Pons (tissue), 1 donor: ENCODE measurements around the gene WDR73.
"Not testable (repeated sequence)": the region's sequence is repeated elsewhere in the genome, so short reads cannot be mapped to it uniquely, and the experiment has no call there.

Source experiments
- DNase-seq: peaks from one replicate; pipeline ENCODE4 v3.0.0-alpha.2; 2016; ENCODE audit warnings: low spot score

WDR73 gene

DNA sequence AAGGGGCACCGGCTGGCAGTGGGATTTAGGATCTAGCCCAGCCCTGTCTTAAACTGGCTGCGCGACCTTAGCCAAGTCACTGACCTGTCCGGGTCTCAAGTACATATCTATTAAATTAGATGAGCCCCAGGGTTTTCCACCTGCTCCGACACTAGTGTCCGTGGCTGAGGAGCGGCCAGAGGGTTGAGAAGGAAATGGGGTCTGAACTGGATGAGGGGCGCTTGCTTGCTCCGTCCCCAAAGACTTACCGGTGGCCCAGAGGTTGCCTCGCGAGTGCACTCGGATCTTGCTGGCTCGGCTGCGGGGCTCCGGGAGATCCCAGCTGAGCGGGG lies 3.6 kb upstream of the WDR73 start:
- DNase-seq: no peak

DNA sequence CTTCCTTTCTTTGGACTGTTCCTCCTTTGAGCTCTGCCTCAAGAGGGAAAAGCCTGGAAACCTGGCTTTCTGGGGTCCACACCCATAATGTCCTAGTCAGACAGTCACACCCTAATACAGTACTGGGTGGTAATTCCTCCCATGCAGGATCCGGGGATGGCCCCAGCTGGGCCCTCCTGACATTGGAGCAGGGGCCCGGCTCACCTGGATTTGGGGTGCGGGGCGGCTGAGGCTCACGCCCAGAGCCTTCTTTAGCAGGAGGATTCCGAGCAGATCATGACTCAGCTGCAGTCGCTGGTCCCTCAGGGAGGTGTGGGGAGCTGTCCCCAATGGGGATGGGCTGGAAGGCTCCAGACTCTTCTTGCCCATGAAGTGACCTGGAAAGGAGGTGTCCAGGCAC lies 2.9 kb upstream of the WDR73 start:
- DNase-seq: no peak

DNA sequence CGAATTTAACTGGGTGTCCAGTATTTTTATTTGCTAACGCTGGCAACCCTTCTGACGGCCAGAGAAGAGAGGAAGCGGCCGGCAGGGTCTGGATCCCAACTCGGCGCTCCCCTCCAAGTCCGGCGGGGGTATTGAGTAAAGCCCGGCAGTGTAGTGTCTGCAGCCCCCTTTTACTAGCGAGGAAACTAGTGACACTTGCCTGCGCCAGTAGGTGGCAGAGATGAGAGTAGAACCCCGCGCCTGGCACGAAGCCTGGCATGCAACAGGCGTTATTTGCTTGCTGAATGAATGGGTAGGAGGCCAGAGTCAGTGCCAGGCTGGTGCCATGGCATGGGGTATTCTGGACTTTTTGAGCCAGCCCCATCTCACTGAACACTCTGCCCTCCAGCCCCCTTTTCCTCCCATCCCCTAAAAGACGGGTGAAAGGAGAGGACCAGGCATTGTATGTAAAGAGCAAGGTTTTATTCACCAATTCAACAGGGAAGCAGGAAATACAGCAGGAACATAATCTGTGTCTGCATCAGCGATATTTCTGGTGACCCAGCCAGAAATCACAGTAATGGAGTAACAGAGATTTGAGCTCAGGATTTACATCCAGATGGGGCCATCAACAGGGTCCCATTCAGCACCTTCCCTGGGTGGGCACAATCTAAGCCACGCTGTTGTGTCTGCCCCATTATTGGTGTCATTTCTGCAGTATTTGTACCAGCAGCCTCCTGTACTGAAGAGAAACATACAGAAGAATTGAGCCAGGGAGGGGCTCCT lies 788 bp upstream of the WDR73 start:
- peak; percentile 95 for DNase-seq

DNA sequence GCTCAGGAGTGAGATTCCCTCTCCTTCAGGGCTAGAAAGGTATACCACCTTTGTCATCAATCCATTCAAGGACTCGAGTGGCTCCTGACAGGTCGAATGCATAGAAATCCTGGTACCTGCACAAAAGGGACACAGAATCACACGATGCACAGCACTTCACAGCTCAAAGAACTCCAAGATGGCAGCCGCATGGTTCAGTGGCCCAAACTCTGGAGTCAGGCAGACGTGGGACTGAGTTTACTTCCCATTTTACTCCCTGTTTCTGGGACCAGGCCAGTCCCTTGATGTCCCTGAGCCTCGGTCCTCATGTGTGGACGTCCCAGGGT lies 536 bp downstream of the WDR73 start:
- DNase-seq: peak; percentile 28

DNA sequence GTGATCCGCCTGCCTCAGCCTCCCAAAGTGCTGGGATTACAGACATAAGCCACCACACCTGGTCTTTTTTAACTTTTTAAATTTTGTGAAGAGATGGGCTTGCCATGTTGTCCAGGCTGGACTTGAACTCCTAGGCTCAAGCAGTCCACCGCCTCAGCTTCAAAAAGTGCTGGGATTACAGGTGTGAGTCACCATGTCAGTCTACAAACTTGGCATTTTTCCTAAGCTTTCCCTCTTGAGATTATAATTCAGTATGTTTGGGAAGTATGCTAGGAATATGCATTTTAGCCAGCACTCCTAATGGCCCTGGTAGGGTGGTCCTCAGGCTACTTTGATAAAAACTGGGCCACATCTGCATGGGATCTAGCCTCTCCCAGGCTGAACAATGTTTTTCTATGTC lies 4.4 kb downstream of the WDR73 start:
- DNase-seq: no peak

DNA sequence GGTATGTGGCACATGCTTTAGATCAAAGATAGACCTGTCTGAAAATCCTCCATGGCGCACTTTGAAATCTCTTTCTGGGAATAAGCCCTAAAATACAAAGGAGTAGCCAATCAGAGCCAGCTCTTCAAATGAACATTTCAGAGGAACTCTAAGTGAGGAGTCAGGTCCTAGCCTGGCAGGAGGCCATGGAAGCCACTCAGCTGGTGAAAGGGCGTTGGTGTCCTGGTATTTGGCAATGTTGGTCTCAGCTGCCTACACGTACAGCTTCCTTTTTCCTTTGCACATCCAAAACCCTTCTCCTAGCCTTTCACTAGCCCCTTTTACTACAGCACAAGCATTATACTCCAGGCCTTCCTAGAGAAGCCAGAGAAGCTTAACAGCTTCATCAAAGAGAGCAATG lies 5.5 kb downstream of the WDR73 start:
- DNase-seq: no peak

DNA sequence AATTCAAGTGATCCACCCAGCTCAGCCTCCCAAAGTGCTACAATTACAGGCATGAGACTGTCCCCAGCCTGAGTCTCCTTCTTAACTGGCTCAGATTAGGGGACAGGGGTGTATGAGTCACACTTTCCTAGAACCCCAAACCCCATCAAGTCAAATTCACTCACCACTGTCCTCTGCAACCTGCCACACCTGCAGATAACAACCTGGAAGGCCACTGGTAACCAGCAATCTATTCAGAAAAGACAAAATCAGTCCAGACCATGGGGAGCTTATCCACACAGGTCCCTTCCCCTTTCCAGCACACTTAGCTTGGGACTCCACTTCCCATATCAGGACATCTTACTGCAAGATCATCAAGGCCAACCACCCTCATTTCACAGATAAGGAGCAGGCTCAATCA lies 6.4 kb downstream of the WDR73 start:
- no peak for DNase-seq

DNA sequence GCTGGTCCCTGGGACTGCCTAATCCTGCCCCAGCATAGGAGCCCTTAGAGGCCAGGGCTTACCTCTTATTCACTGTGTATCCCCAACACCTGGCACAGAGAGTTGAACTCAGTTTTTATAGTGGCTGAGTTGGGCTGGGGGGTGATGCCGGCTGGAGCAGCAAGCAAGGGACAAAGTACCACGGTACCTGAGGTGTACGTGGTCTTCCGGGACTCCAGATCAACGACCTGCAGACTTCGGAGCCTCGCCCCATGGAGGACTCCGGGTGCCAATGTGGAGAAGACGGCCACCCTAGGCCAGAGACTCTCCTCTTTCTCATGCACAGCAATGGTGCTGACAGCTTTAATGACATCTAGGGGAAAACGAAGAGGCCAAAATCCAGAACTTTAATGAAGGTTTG lies 8.1 kb downstream of the WDR73 start:
- DNase-seq: no peak

DNA sequence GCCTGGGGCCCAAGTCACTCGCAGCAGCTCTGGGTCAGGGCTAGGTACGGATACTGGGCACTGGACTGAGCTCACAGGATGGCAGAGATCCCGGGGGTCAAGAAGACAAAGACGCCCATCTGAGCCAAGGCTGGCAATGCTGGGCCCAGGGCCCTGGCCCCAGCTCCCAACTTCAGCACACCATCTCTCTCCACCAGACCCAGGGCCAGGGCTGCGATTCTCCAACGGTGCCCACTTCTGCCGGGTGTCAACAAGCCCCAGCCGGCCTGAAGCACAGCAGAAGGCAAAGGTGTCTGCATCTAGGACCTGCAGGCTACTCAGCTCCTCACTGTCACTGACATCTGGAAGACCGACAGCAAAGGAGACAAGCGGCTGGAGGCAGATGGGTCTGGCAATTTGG lies 8.6 kb downstream of the WDR73 start:
- DNase-seq: no peak

DNA sequence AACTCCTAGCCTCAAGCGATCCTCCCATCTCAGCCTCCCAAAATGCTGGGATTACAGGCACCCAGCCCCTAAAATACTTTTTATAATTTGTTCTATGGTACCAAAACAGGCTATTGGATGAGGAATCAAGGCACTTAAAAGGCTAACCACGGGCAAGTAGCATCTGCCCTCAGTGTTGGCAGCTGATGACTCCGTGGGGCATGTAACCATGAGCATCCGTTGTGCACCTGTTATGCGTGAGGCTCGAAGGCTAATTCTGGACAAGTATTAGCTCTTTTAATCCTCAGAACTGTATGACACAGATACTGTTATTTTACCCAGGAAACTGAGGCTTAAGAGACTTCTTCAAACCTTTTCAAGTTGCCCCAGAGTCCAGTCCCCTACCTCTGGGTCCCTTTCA lies 10.2 kb downstream of the WDR73 start:
- DNase-seq: no peak

DNA sequence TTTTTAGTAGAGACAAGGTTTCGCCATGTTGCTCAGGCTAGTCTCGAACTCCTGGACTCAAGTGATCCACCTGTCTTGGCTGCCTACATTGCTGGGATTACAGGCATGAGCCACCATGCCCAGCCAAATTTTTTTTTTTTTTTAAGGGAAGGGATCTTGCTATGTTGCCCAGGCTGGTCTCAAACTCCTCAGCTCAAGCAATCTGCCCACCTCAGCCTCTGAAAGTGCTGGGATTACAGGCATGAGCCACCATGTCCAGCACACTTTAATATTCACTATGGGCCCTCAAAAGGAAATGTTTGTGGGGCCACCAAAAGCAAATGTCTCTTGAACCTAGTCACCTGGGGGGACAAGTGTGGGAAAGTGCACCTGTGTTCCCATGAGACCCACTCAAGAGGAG lies 11.4 kb downstream of the WDR73 start:
- not testable (repeated sequence) for DNase-seq

DNA sequence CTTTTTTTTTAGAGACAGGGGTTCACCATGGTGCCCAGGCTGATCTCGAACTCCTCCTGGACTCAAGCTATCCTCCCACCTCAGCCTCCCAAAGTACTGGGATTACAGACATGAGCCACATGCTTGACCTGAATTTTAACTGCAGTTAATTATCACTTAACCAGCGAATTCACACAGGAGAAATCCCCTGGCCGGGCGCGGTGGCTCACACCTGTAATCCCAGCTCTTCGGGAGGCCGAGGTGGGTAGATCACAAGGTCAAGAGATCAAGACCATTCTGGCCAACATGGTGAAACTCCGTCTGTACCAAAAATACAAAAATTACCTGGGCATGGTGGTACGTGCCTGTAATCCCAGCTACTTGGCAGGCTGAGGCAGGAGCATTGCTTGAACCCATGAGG lies 12.2 kb downstream of the WDR73 start:
- not testable (repeated sequence) for DNase-seq

DNA sequence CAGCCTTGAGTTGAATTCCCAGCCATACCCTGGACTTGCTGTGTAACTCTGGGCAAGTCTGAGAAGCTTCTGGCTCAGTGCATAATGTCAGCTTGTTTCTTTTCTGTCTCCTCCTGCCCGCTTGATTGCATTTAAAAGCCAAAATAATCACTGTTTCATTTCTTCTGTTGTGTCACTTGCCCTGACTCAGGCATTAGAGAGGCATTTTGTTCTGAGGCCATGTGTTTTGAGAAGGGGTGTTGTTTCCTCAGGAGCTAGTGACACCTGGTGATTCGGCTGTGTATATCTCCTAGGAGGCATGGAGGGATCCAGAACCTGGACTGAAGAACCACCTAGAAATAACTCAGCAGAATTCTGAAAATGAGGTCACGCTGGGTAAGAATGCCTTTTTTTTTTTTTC lies 16.0 kb downstream of the WDR73 start:
- DNase-seq: peak; percentile 44

DNA sequence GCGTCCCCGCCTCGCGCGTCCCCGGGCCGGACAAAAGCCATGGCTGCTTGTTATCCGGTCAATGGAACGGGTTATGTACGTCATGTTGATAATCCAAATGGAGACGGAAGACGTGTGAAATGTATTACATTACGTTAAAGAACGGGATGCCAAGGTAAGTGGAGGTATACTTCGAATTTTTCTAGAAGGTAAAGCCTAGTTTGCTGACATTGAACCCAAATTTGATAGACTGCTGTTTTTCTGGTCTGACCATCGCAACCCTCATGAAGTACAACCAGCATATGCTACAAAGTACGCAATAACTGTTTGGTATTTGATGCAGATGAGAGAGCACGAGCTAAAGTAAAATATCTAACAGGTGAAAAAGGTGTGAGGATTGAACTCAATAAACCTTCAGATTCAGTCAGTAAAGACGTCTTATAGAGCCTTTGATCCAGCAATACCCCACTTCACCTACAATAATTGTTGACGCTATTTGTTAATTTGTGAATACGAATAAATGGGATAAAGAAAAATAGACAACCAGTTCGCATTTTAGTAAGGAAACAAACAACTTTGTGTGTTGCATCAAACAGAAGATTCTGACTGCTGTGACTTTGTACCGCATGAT lies 19.8 kb downstream of the WDR73 start:
- peak; percentile 49 for DNase-seq

DNA sequence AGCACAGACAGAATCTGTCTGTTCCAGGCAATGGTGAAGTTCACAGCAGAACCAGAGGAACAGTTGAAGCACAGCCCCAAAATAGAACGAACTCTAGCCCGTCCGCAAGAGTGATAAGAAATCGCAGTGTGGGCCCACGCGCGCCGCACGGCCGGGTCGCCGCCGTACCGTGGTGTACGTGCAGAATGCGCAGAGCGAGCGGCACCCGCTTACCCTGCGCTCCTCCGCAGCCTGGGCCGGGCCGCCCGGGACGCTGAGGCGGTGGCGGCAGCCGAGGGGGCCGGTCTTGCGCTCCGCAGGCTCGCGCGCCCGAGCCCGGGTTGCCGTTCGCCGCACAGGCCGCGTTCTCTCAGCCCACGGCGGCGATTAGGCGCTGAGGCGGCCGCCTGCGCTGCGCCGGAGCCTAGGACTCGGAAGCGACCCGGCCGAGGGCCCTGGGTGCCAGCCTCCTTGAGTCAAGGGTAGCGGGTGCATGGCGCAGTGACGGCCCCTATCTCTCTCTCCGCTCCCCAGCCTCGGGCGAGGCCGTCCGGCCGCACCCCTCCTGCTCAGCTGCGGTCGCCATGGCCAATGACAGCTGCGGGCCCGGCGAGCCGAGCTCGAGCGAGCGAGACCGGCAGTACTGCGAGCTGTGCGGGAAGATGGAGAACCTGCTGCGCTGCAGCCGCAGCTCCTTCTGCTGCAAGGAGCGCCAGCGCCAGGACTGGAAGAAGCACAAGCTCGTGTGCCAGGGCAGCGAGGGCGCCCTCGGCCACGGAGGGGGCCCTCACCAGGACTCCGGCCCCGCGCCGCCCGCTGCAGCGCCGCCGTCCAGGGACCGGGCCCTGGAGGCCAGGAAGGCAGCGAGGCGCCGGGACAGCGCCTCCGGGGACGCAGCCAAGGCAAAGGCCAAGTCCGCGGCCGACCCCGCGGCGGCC lies 20.5 kb downstream of the WDR73 start:
- DNase-seq: peak; percentile 48

DNA sequence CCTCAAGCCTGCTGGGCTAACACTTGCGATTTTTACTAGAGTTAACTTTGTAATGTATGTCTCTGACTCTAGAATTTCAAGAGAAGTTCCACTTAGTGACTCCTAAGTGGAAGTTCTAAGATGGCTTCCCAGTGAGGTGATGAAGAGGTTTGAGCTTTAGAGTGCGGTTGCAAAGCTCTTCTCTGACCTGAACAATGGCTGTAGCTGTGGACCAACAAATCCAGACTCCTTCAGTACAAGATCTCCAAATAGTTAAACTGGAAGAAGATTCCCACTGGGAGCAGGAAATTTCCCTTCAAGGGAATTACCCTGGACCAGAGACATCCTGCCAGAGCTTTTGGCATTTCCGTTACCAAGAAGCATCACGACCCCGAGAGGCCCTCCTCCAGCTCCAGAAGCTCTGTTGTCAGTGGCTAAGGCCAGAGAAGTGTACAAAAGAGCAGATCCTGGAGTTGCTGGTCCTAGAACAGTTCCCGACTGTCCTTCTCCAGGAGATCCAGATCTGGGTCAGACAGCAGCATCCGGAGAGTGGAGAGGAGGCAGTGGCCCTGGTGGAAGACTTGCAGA lies 22.3 kb downstream of the WDR73 start:
- DNase-seq: no peak

DNA sequence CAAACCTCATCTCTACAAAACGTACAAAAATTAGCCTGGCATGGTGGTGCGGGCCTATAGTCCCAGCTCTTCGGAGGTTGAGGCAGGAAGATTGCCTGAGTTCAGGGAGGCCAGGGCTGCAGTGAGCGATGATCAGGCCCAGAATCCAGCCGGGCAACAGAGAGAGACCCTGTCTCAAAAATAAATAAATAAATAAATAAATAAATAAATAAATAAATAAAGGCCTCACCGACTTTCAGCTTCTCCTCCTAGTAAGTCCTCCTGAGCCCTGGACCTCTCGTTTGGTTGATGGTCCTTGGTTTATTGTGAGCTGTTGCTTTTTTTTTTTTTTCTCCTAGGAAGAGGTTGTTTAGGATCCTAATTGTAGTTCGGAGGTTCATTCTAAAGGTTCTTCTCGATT lies 25.1 kb downstream of the WDR73 start:
- DNase-seq: no peak

DNA sequence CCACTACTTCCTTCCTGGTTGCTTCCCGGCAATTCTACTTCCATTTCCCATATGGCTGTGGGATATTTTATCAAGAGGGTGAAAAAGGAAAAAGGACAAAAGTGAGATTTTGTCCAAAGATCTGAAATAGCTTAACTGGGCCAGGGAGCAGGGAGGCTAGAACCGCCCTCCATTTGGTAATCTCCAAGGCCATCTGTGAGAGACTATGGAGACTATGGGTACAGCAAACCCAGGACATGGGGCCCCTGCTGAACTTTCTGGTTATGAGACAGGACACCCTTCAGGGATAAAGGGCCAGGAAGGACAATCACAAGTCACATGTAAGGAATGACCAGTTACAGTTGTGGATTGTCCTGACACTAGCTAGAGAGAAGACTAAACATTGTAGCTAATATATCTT lies 29.0 kb downstream of the WDR73 start:
- DNase-seq: no peak

DNA sequence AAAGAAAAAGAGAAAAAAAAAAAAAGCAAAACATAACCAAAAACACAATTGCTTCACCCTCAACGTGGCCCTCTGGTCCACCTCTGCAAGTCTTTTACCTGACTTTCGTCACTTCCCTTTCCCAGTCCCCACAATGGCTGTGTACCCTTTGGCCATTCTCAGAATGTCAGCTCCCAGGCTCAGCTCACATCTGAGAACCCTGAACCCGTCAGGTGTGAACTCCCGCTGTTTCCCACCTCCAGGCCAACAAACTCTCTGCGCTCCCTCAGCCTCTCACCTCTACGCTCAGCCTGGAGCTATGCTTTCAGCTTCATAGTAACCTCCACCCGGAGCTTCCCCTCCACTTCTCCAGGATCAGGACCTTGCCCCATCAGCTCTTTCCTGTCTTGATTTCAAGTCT lies 29.7 kb downstream of the WDR73 start:
- DNase-seq: no peak

DNA sequence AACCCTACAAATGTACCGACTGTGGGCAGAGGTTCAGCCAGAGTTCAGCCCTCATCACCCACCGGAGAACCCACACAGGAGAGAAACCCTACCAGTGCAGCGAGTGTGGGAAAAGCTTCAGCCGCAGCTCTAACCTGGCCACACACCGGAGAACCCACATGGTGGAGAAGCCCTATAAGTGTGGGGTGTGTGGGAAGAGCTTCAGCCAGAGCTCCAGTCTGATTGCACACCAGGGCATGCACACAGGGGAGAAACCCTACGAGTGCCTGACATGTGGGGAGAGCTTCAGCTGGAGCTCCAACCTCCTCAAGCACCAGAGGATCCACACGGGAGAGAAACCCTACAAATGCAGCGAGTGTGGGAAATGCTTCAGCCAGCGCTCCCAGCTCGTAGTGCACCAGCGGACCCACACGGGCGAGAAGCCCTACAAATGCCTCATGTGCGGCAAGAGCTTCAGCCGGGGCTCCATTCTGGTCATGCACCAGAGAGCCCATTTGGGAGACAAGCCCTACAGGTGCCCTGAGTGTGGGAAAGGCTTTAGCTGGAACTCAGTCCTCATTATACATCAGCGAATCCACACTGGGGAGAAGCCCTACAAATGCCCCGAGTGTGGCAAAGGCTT lies 32.6 kb downstream of the WDR73 start:
- DNase-seq: no peak

DNA sequence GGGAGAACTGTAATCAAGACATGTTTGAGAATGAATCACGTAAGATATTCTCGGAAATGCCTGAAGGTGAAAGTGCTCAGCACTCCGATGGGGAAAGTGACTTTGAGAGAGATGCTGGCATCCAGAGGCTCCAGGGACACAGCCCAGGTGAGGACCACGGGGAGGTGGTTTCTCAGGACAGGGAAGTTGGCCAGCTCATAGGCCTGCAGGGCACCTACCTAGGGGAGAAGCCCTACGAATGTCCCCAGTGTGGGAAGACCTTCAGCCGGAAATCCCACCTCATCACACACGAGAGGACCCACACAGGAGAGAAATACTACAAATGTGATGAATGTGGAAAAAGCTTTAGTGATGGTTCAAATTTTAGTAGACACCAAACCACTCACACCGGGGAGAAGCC lies 33.5 kb downstream of the WDR73 start:
- DNase-seq: no peak

DNA sequence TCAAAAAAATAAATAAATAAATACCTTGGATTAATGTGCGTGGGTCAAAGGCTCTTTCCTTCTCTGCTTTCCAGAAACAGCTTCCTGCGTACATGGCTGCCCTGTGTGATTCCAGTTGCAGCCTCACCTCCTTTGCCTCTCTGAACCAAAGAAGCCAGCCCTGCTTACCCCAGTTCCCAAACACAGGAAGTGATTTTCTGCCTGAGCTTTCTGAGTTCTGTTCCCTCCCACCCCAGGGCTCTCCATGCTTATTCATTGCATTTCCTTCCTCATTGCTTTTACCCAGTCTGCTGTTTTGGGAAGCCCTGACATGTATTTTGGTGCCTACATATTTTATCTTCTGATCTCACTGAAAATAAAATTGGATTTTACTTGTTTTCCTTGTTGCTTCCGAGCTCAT lies 37.8 kb downstream of the WDR73 start:
- no peak for DNase-seq

DNA sequence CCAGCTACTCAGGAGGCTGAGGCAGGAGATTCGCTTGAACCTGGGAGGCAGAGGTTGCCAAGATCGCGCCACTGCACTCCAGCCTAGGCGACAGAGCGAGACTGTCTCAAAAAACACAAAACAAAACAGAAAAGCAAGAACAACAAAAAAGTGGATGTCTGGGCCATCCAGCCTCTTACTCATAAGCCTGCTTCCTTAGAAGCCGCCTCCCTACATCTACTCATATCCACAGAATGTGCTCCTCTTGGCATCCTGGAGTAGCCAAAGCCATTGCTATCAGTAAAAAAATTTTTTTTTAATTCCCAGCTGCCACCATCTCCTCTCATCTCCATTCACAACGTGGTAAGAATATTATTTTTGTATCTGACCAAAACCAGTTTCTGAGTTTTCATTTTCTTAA lies 42.5 kb downstream of the WDR73 start:
- DNase-seq: no peak
